Neural cell (in vitro differentiated cells): ENCODE data around the gene MAN2A2. TPM values are rescaled to one million over a fixed set of nuclear protein-coding genes. Genes with fewer than 3 reads are reported as not detected.
"Not testable (repeated sequence)": the region's sequence is repeated elsewhere in the genome, so short reads cannot be mapped to it uniquely, and the experiment has no call there.

Experiments
- H2AFZ ChIP-seq: fragments of 200-600, 300-800 bp; sonication (generic), shearing (Covaris generic); 2 replicates; pipeline ENCODE4 v1.6.0; 2014; ENCODE audit warnings: low read depth, mild to moderate bottlenecking, antibody characterized with exemption, low read length, moderate library complexity
- H3F3A ChIP-seq: fragments of 200-600 bp; shearing (Covaris generic); 2 replicates; pipeline ENCODE4 v1.6.1; 2016; ENCODE audit warnings: mild to moderate bottlenecking, moderate library complexity, mixed read lengths, antibody characterized with exemption, low read length; ENCODE audit not compliant: insufficient read depth, poor library complexity, severe bottlenecking
- H3K27ac ChIP-seq: fragments of 200-600, 300-800 bp; sonication (generic), shearing (Covaris generic); 2 replicates; pipeline ENCODE4 v1.5.1; 2014; ENCODE audit warnings: mild to moderate bottlenecking, low read length, moderate library complexity
- H3K27me3 ChIP-seq: fragments of 300-800, 200-600 bp; sonication (generic), shearing (Covaris generic); 2 replicates; pipeline ENCODE4 v1.6.0; 2014; ENCODE audit warnings: mild to moderate bottlenecking, low read depth, low read length, moderate library complexity; ENCODE audit not compliant: insufficient read depth
- H3K36me3 ChIP-seq: fragments of 300-800, 200-600 bp; sonication (generic), shearing (Covaris generic); 2 replicates; pipeline ENCODE4 v1.5.1; 2014; ENCODE audit warnings: mild to moderate bottlenecking, antibody characterized with exemption, low read length, moderate library complexity; ENCODE audit not compliant: insufficient read depth
- H3K4me2 ChIP-seq: fragments of 300-800, 200-600 bp; sonication (generic), shearing (Covaris generic); 2 replicates; pipeline ENCODE4 v1.6.0; 2014; ENCODE audit warnings: mild to moderate bottlenecking, low read length
- H3K4me3 ChIP-seq: fragments of 300-800, 200-600 bp; sonication (generic), shearing (Covaris generic); 2 replicates; pipeline ENCODE4 v1.5.1; 2014; ENCODE audit warnings: mild to moderate bottlenecking, low read length, moderate library complexity
- H3K79me2 ChIP-seq: fragments of 200-600 bp; shearing (Covaris generic); replicated peaks from 2 replicates; pipeline ENCODE4 v1.6.0; 2014; ENCODE audit warnings: mild to moderate bottlenecking, low read length, moderate library complexity; ENCODE audit not compliant: insufficient read depth
- H3K9ac ChIP-seq: fragments of 300-800, 200-600 bp; sonication (generic), shearing (Covaris generic); 2 replicates; pipeline ENCODE4 v1.6.1; 2016; ENCODE audit warnings: mild to moderate bottlenecking, low read length, mixed read lengths
- H3K9me2 ChIP-seq: fragments of 200-600 bp; shearing (Covaris generic); 2 replicates; pipeline ENCODE4 v1.6.1; 2016; ENCODE audit warnings: mild to moderate bottlenecking, low read length, mixed read lengths; ENCODE audit not compliant: insufficient read depth
- H3K9me3 ChIP-seq: fragments of 200-600, 300-800 bp; sonication (generic), shearing (Covaris generic); 2 replicates; pipeline ENCODE4 v1.6.1; 2016; ENCODE audit warnings: mild to moderate bottlenecking, mixed run types, low read length, moderate library complexity, mixed read lengths
- H4K20me1 ChIP-seq: fragments of 200-600 bp; shearing (Covaris generic); 2 replicates; pipeline ENCODE4 v1.6.1; 2016; ENCODE audit warnings: mild to moderate bottlenecking, mixed run types; ENCODE audit not compliant: insufficient read depth
- EP300 ChIP-seq: fragments of 450-650 bp; conservative IDR thresholded peaks from 2 replicates; pipeline ENCODE4 v1.6.1; 2014; ENCODE audit warnings: antibody characterized with exemption, mild to moderate bottlenecking, moderate library complexity; ENCODE audit not compliant: poor library complexity, severe bottlenecking
- POLR2AphosphoS5 ChIP-seq: IDR thresholded peaks from 2 replicates; pipeline ENCODE4 v1.6.1; 2012
- RAD21 ChIP-seq: fragments of 450-650 bp; conservative IDR thresholded peaks from 2 replicates; pipeline ENCODE4 v1.6.1; 2014; ENCODE audit warnings: antibody characterized with exemption, mild to moderate bottlenecking, moderate library complexity
- SMC3 ChIP-seq: fragments of 450-650 bp; conservative IDR thresholded peaks from 2 replicates; pipeline ENCODE4 v1.6.1; 2014; ENCODE audit warnings: antibody characterized with exemption, mild to moderate bottlenecking, moderate library complexity; ENCODE audit not compliant: poor library complexity
- TAF1 ChIP-seq: IDR thresholded peaks from 2 replicates; pipeline ENCODE4 v1.6.1; 2012; ENCODE audit warnings: low read depth
- polyA plus RNA-seq: library from polyadenylated mRNA; depleted of rRNA; stranded (reverse); fragments of >200 nt; gene quantifications from 2 replicates; pipeline ENCODE4 v1.2.3, GENCODE V29; 2014
- TF ChIP-seq, protein P1 (sequence below): IDR thresholded peaks from 2 replicates; pipeline ENCODE4 v1.6.1; 2012; ENCODE audit warnings: borderline replicate concordance
- TF ChIP-seq, protein P2 (sequence below): fragments of 450-650 bp; IDR thresholded peaks from 2 replicates; pipeline ENCODE4 v1.5.1; 2014; ENCODE audit warnings: antibody characterized with exemption, mild to moderate bottlenecking, moderate library complexity; ENCODE audit not compliant: poor library complexity, severe bottlenecking

The MAN2A2 gene
- polyA plus RNA-seq, 1 donor from 2014 or later: 59.8 TPM

DNA sequence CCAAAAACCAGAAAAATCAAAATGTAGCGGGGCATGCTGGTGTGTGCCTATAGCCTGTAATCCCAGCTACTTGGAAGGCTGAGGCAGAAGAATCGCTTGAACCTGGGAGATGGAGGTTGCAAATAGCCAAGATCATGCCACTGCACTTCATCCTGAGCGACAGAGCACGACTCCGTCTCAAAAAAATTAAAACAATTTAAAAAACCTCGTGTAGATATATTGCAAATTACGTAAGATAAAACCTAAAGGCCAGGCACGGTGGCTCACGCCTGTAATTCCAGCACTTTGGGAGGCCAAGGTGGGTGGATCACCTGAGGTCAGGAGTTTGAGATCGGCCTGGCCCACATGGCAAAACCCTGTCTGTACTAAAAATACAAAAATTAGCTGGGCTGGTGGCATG lies 23.7 kb downstream of the MAN2A2 start:
- H3K79me2 ChIP-seq, H3K9me3 ChIP-seq, H3K9ac ChIP-seq, H3K27me3 ChIP-seq, H3K4me2 ChIP-seq, H3F3A ChIP-seq, H3K9me2 ChIP-seq, H4K20me1 ChIP-seq, H3K4me3 ChIP-seq, H3K36me3 ChIP-seq, H3K27ac ChIP-seq, H2AFZ ChIP-seq: not testable (repeated sequence)

DNA sequence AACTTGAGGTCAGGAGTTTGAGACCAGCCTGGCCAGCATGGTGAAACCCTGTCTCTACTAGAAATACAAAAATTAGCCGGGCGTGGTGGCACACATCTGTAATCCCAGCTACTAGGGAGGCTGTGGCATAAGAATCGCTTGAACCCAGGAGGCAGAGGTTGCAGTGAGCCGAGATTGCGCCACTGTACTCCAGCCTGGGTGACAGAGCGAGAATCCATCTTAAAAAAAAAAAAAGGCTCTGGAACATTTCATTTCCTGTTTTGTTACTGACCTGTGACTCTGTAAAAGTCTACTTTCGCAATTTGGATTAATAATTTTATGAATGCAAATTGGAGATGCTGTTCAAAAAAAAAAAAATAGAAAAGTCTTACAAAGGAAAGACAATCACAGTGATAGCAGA lies 25.0 kb downstream of the MAN2A2 start:
- H3F3A ChIP-seq, H4K20me1 ChIP-seq, H3K4me3 ChIP-seq, H3K4me2 ChIP-seq, H3K27me3 ChIP-seq, H3K9me3 ChIP-seq, H3K9ac ChIP-seq, H3K36me3 ChIP-seq, H2AFZ ChIP-seq, H3K9me2 ChIP-seq, H3K27ac ChIP-seq, H3K79me2 ChIP-seq: not testable (repeated sequence)

DNA sequence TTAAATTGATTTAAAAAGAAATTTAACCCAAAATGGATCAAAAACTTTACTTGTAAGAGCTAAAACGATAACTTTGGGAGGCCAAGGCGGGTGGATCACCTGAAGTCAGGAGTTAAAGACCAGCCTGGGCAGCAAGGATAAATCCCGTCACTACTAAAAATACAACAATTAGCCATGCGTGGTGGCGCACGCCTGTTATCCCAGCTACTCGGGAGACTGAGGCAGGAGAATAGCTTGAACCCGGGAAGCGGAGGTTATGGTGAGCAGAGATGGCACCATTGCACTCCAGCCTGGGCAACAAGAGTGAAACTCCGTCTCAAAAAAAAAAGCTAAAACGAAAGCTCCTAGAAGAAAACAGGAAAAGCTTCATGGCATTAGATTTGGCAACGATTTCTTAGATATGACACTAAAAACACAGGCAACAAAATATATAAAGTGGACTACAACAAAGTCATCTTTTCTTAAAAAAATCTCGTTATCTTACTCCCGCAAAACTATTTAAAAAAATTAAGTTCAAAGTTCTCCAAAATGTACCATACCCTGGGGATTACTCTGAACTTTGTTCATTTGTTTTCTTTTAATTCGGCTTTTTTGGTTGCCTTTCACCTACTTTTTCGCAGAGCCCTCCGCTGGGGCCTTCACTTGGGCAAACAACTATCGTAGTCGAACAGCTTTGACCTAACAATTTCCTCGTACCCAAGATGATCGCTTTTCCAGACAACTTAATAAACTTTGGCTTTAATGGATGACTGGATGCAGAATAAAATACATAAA lies 26.3 kb downstream of the MAN2A2 start:
- no peak overlapping the region for H2AFZ ChIP-seq
- no peaks in the 10 kb centered on the region for H3K36me3 ChIP-seq
- H3K27ac ChIP-seq: no peak overlapping the region
- H3K79me2 ChIP-seq: no peaks in the 10 kb centered on the region
- no peaks in the 10 kb centered on the region for H3F3A ChIP-seq
- H3K27me3 ChIP-seq: no peaks in the 10 kb centered on the region
- H3K9me2 ChIP-seq: no peaks in the 10 kb centered on the region
- TF ChIP-seq, protein P1, sequence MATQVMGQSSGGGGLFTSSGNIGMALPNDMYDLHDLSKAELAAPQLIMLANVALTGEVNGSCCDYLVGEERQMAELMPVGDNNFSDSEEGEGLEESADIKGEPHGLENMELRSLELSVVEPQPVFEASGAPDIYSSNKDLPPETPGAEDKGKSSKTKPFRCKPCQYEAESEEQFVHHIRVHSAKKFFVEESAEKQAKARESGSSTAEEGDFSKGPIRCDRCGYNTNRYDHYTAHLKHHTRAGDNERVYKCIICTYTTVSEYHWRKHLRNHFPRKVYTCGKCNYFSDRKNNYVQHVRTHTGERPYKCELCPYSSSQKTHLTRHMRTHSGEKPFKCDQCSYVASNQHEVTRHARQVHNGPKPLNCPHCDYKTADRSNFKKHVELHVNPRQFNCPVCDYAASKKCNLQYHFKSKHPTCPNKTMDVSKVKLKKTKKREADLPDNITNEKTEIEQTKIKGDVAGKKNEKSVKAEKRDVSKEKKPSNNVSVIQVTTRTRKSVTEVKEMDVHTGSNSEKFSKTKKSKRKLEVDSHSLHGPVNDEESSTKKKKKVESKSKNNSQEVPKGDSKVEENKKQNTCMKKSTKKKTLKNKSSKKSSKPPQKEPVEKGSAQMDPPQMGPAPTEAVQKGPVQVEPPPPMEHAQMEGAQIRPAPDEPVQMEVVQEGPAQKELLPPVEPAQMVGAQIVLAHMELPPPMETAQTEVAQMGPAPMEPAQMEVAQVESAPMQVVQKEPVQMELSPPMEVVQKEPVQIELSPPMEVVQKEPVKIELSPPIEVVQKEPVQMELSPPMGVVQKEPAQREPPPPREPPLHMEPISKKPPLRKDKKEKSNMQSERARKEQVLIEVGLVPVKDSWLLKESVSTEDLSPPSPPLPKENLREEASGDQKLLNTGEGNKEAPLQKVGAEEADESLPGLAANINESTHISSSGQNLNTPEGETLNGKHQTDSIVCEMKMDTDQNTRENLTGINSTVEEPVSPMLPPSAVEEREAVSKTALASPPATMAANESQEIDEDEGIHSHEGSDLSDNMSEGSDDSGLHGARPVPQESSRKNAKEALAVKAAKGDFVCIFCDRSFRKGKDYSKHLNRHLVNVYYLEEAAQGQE: no peak
- TF ChIP-seq SMC3 (no peak), RAD21 (no peak), EP300 (no peak), POLR2AphosphoS5 (no peak)
- no peaks in the 10 kb centered on the region for H4K20me1 ChIP-seq
- H3K9ac ChIP-seq: no peak overlapping the region
- H3K9me3 ChIP-seq: no peaks in the 10 kb centered on the region
- no peak overlapping the region for H3K4me2 ChIP-seq
- H3K4me3 ChIP-seq: no peak overlapping the region

DNA sequence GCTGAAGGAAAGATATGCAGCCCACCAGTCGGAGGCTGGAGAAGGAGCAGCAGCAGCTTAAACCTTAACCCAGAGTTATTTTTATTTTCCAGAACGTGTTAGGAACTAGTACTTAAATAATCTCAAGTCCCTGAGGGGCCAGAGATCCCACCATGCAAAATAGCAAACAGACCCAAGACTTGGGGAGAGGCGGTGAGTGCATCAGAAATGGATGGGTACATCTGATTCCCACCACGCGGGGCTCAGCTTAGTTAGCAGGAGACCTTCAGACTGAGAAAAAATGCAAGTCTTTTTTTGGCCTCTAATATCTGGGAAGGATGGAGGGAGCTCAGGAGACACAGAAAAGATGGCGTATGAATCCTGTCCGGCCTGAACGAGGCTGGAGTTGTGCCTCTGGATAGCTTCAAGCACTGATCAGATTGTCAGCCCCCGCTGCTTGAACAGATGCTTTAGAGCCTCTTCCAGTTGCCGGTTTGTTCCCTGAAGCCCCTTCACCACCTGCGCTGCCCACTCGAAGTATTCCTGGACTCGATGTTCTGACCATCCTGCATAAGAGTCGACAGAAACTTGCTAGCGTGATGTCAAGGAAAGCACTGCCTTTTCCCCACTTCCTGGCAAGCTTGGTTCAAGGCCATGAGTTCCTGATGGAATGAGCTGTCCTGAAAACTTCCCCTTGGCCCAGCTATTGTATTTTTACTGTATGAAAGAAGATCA lies 27.9 kb downstream of the MAN2A2 start:
- no peaks in the 10 kb centered on the region for H3K36me3 ChIP-seq
- TF ChIP-seq, protein P2, sequence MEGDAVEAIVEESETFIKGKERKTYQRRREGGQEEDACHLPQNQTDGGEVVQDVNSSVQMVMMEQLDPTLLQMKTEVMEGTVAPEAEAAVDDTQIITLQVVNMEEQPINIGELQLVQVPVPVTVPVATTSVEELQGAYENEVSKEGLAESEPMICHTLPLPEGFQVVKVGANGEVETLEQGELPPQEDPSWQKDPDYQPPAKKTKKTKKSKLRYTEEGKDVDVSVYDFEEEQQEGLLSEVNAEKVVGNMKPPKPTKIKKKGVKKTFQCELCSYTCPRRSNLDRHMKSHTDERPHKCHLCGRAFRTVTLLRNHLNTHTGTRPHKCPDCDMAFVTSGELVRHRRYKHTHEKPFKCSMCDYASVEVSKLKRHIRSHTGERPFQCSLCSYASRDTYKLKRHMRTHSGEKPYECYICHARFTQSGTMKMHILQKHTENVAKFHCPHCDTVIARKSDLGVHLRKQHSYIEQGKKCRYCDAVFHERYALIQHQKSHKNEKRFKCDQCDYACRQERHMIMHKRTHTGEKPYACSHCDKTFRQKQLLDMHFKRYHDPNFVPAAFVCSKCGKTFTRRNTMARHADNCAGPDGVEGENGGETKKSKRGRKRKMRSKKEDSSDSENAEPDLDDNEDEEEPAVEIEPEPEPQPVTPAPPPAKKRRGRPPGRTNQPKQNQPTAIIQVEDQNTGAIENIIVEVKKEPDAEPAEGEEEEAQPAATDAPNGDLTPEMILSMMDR: no peak
- TF ChIP-seq RAD21: no peak
- no peak for TF ChIP-seq TAF1
- peak overlapping the region; percentile 94 for H3K4me3 ChIP-seq
- H3F3A ChIP-seq: no peaks in the 10 kb centered on the region
- no peaks in the 10 kb centered on the region for H4K20me1 ChIP-seq
- H3K9ac ChIP-seq: no peak overlapping the region
- H3K4me2 ChIP-seq: no peak overlapping the region
- no peak overlapping the region for H2AFZ ChIP-seq
- H3K27me3 ChIP-seq: no peaks in the 10 kb centered on the region
- H3K9me3 ChIP-seq: no peaks in the 10 kb centered on the region
- peaks cover 8% of the 10 kb centered on the region for H3K79me2 ChIP-seq
- H3K27ac ChIP-seq: no peak overlapping the region
- H3K9me2 ChIP-seq: no peaks in the 10 kb centered on the region
